ENCODE data around the gene SHC3. TPM values are rescaled to one million over a fixed set of nuclear protein-coding genes. Genes with fewer than 3 reads are reported as not detected.

The SHC3 gene
- total and polyA plus RNA-seq, 2 of the 4 experiments (the other 2 are of a cell fraction): 4.5 to 13.3 TPM

GRCh38 chr9:89160806-89161205 lies 17.8 kb downstream of the SHC3 start:
- Histone ChIP-seq H3K4me1 (ENCODE audit: control insufficient read depth, insufficient read depth, low read length) (no peaks in the 10 kb centered on the region), H2BK5ac (ENCODE audit: low read depth, low read length, poor library complexity, severe bottlenecking) (no peak overlapping the region), H4K91ac (ENCODE audit: insufficient read depth, low read depth, low read length) (no peak overlapping the region), H3K56ac (ENCODE audit: extremely low read depth, insufficient read depth, low read length) (no peak overlapping the region), H2BK20ac (ENCODE audit: low read depth, low read length) (no peak overlapping the region), H3K9ac (ENCODE audit: low read depth, low read length) (no peak overlapping the region), H2BK120ac (ENCODE audit: low read depth, low read length) (no peak overlapping the region), H4K8ac (ENCODE audit: low read depth in 2 of 2, low read length in 2 of 2) (no peak overlapping the region), H4K5ac (ENCODE audit: low read depth, low read length) (no peak overlapping the region), H4K20me1 (ENCODE audit: insufficient read depth, low read length) (no peaks in the 10 kb centered on the region), H3K27me3 (ENCODE audit: control insufficient read depth, insufficient read depth, low read length) (no peaks in the 10 kb centered on the region), H3K18ac (ENCODE audit: low read depth, low read length) (no peak overlapping the region), H3K4ac (ENCODE audit: low read depth, low read length) (no peak overlapping the region), H3K27ac (ENCODE audit: insufficient read depth, low read length) (no peak overlapping the region), H3K36me3 (ENCODE audit: control insufficient read depth, insufficient read depth, low read length) (no peaks in the 10 kb centered on the region), H3K4me2 (ENCODE audit: low read depth, low read length) (no peak overlapping the region), H2BK15ac (ENCODE audit: low read depth, low read length) (no peak overlapping the region), H2AK9ac (replicated peaks; ENCODE audit: low read depth, low read length, poor library complexity) (no peak overlapping the region), H3K9me3 (ENCODE audit: control insufficient read depth, insufficient read depth, low read length) (no peaks in the 10 kb centered on the region), H2AK5ac (ENCODE audit: low read depth, low read length) (no peak overlapping the region), H3K23ac (ENCODE audit: low read depth, low read length) (no peak overlapping the region), H2AFZ (replicated peaks; ENCODE audit: low read length, poor library complexity) (no peak overlapping the region), H3K9me1 (ENCODE audit: insufficient read depth, low read length) (no peaks in the 10 kb centered on the region; the same call in 1 of the 2 replicates), H3K79me1 (ENCODE audit: low read depth in 1 of 2, low read length in 2 of 2) (peaks cover 13 to 44% of the 10 kb centered on the region in 2 experiments), H3K14ac (replicated peaks; ENCODE audit: low read depth, low read length) (no peak overlapping the region), H3K4me3 (ENCODE audit: insufficient read depth, low read depth, low read length) (no peak overlapping the region)
- POLR2A ChIA-PET (ENCODE audit: unreplicated experiment): no interaction called here
- BruUV-seq (replicated peaks): no TSS peak
- TF ChIP-seq NFE2L2 (IDR thresholded peaks at IDR 0.05; ENCODE audit: low read depth, low read length) (no peak), RFX5 (IDR thresholded peaks at IDR 0.05; ENCODE audit: low read depth, low read length) (no peak), ELK1 (IDR thresholded peaks at IDR 0.05; ENCODE audit: borderline replicate concordance, low read depth, low read length) (no peak), USF2 (IDR thresholded peaks at IDR 0.05; ENCODE audit: low read depth, low read length) (no peak), SMC3 (IDR thresholded peaks at IDR 0.05; ENCODE audit: low read depth, low read length) (no peak), MXI1 (IDR thresholded peaks at IDR 0.05; ENCODE audit: borderline replicate concordance, low read depth, low read length) (no peak), POLR2A (IDR thresholded peaks at IDR 0.05; ENCODE audit: low read depth, low read length) (no peak), MAZ (IDR thresholded peaks at IDR 0.05; ENCODE audit: borderline replicate concordance, low read depth, low read length) (no peak), FOS (IDR thresholded peaks at IDR 0.05; ENCODE audit: low read depth, low read length) (no peak), BHLHE40 (IDR thresholded peaks at IDR 0.05; ENCODE audit: low read depth, low read length) (no peak), MAFK (IDR thresholded peaks at IDR 0.05; ENCODE audit: low read depth, low read length) (no peak), CEBPB (IDR thresholded peaks at IDR 0.05; ENCODE audit: low read depth, low read length) (no peak), CHD1 (IDR thresholded peaks at IDR 0.05; ENCODE audit: low read depth, low read length) (no peak), CTCF (conservative IDR thresholded peaks at IDR 0.05; ENCODE audit: low read depth, low read length) (no peak), RAD21 (IDR thresholded peaks at IDR 0.05; ENCODE audit: low read length) (no peak), RCOR1 (IDR thresholded peaks at IDR 0.05; ENCODE audit: insufficient replicate concordance, low read length) (no peak)
- no CpG with 5 or more reads among the region's 5 CpGs for WGBS, 2 experiments (ENCODE audit: extremely low coverage in 2 of 2, insufficient read length in 1 of 2)
- dilution Hi-C loops (cut with HindIII; ENCODE audit: low sequenced_read_pairs, unreplicated experiment) (no loop called here), intact Hi-C loops (cut with micrococcal nuclease) (no loop called here), in situ Hi-C loops (cut with MboI; ENCODE audit: low sequenced_read_pairs) (no loop called here)
- no peak for ATAC-seq (ENCODE audit: low read depth)
- CTCF ChIA-PET: no interaction called here
- DNase-seq: no peak
